HG02798 (cell line): ENCODE results near the gene CYFIP2.
A peak's percentile ranks its signal among the peaks of the same experiment; 100 is the strongest.

ENCODE experiments used
- ATAC-seq: cut with Tn5 transposase; IDR thresholded peaks from one replicate; pipeline ENCODE4 v1.9.1; 2021; ENCODE audit warnings: mild to moderate bottlenecking; ENCODE audit not compliant: unreplicated experiment, poor library complexity

CYFIP2 gene

GRCh38 chr5:157285310-157286035, 19.6 kb downstream of the CYFIP2 start:
- ATAC-seq = no peak

- no peak for ATAC-seq
These were observed 20.9 kb downstream of the CYFIP2 start for GRCh38 chr5:157286761-157287211.

- ATAC-seq = no peak
These were observed 22.7 kb downstream of the CYFIP2 start for GRCh38 chr5:157288405-157289163.

GRCh38 chr5:157289164-157289819, 23.4 kb downstream of the CYFIP2 start:
- ATAC-seq = no peak

GRCh38 chr5:157290156-157290980, 24.4 kb downstream of the CYFIP2 start:
- no peak for ATAC-seq

GRCh38 chr5:157290981-157291711, 25.2 kb downstream of the CYFIP2 start:
- peak; percentile 97 for ATAC-seq

- ATAC-seq = no peak
These were observed 26.7 kb downstream of the CYFIP2 start for GRCh38 chr5:157292599-157292998.

- ATAC-seq = no peak
These were observed 28.6 kb downstream of the CYFIP2 start for GRCh38 chr5:157294407-157295091.

- no peak for ATAC-seq
These were observed 29.3 kb downstream of the CYFIP2 start for GRCh38 chr5:157295247-157295646.

GRCh38 chr5:157300564-157300963, 34.6 kb downstream of the CYFIP2 start:
- ATAC-seq = no peak

- no peak for ATAC-seq
These were observed 35.1 kb downstream of the CYFIP2 start for GRCh38 chr5:157301066-157301465.

- no peak for ATAC-seq
These were observed 37.1 kb downstream of the CYFIP2 start for GRCh38 chr5:157303023-157303422.

GRCh38 chr5:157303667-157304327, 37.9 kb downstream of the CYFIP2 start:
- ATAC-seq = no peak

GRCh38 chr5:157306081-157306480, 40.2 kb downstream of the CYFIP2 start:
- ATAC-seq = no peak

- no peak for ATAC-seq
These were observed 41.0 kb downstream of the CYFIP2 start for GRCh38 chr5:157306692-157307471.

GRCh38 chr5:157308836-157309465, 43.0 kb downstream of the CYFIP2 start:
- peak; percentile 61 for ATAC-seq

GRCh38 chr5:157309796-157310195, 43.9 kb downstream of the CYFIP2 start:
- no peak for ATAC-seq
